Measurements from ENCODE around the gene HYDIN. TPM values are rescaled to one million over a fixed set of nuclear protein-coding genes. Genes with fewer than 3 reads are reported as not detected.
A peak's percentile ranks its signal among the peaks of the same experiment; 100 is the strongest.

The HYDIN gene
- polyA plus RNA-seq, 12 donors: 0.96 to 4.7 (median 2.6) TPM; not detected in 2

- DNase-seq: no peak
Measured at GRCh38 chr16:70789595-70790447, 440.7 kb downstream of the HYDIN start.

- peak; percentile 87 for DNase-seq
Measured at GRCh38 chr16:70788668-70789594, 441.6 kb downstream of the HYDIN start.

- no peak for DNase-seq
Measured at GRCh38 chr16:70786020-70786755, 444.3 kb downstream of the HYDIN start.

- no peak for DNase-seq
Measured at GRCh38 chr16:70784692-70785555, 445.6 kb downstream of the HYDIN start.

- no peak for DNase-seq
Measured at GRCh38 chr16:70782237-70782636, 448.3 kb downstream of the HYDIN start.

- DNase-seq: no peak
Measured at GRCh38 chr16:70781800-70782199, 448.7 kb downstream of the HYDIN start.

GRCh38 chr16:70780546-70780945 lies 450.0 kb downstream of the HYDIN start:
- DNase-seq: no peak

- DNase-seq: no peak
Measured at GRCh38 chr16:70779361-70779760, 451.2 kb downstream of the HYDIN start.

GRCh38 chr16:70778901-70779309 lies 451.6 kb downstream of the HYDIN start:
- DNase-seq: peak; percentile 92

- DNase-seq: no peak
Measured at GRCh38 chr16:70777973-70778406, 452.5 kb downstream of the HYDIN start.

GRCh38 chr16:70777496-70777895 lies 453.0 kb downstream of the HYDIN start:
- DNase-seq: no peak

GRCh38 chr16:70775399-70775798 lies 455.1 kb downstream of the HYDIN start:
- DNase-seq: no peak

- DNase-seq: no peak
Measured at GRCh38 chr16:70774261-70774660, 456.3 kb downstream of the HYDIN start.

- DNase-seq: no peak
Measured at GRCh38 chr16:70772493-70772892, 458.0 kb downstream of the HYDIN start.

- peak; percentile 60 for DNase-seq
Measured at GRCh38 chr16:70770626-70771552, 459.6 kb downstream of the HYDIN start.

GRCh38 chr16:70770291-70770625 lies 460.3 kb downstream of the HYDIN start:
- no peak for DNase-seq

- no peak for DNase-seq
Measured at GRCh38 chr16:70769761-70770160, 460.8 kb downstream of the HYDIN start.

GRCh38 chr16:70769131-70769530 lies 461.4 kb downstream of the HYDIN start:
- DNase-seq: no peak

- no peak for DNase-seq
Measured at GRCh38 chr16:70768203-70768580, 462.3 kb downstream of the HYDIN start.
